GM18508 (cell line): ENCODE results near the gene ILKAP.

ENCODE experiments used
- ATAC-seq: cut with Tn5 transposase; IDR thresholded peaks from one replicate; pipeline ENCODE4 v1.9.1; 2021; ENCODE audit warnings: moderate number of reproducible peaks; ENCODE audit not compliant: insufficient read depth, unreplicated experiment

ILKAP gene

DNA sequence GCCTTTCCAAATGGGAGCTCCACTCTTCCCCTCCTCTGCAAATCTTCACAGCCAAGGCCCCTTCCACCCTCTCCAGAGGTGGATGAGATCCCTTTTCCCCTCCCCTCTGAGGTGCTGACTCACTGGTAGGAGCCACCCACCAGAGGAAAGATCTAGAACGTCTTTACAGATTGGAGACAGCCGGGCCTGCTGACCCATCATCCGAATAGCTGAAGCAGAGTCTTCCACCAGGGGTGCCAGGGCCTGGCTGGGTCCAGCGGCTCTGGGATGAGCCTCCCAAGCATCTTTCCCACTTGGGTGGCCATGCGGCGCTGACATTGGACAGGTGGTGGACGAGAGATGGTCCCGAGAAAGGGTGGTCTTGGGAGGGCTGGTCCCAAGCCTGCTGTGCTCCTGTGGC, 35.7 kb downstream of the ILKAP start:
- ATAC-seq, result no peak

DNA sequence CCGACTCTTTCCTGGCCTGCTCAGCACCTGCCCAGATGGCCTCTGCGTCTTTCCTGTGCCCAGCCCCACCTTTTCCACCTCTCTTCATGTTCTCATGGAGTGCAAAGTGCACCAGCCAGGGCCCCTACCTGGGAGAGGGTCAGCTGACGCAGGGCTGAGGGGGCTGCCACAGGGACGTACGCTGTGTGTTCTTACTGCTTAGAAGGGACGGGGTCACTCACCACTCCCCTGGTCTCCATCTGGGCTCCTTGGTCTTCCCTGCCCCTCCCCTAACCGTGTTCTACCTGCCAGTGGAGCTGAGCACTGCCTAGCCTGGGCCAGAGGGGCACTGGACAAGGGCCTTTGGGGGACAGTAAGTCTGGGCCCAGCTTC, 36.2 kb downstream of the ILKAP start:
- no peak for ATAC-seq

DNA sequence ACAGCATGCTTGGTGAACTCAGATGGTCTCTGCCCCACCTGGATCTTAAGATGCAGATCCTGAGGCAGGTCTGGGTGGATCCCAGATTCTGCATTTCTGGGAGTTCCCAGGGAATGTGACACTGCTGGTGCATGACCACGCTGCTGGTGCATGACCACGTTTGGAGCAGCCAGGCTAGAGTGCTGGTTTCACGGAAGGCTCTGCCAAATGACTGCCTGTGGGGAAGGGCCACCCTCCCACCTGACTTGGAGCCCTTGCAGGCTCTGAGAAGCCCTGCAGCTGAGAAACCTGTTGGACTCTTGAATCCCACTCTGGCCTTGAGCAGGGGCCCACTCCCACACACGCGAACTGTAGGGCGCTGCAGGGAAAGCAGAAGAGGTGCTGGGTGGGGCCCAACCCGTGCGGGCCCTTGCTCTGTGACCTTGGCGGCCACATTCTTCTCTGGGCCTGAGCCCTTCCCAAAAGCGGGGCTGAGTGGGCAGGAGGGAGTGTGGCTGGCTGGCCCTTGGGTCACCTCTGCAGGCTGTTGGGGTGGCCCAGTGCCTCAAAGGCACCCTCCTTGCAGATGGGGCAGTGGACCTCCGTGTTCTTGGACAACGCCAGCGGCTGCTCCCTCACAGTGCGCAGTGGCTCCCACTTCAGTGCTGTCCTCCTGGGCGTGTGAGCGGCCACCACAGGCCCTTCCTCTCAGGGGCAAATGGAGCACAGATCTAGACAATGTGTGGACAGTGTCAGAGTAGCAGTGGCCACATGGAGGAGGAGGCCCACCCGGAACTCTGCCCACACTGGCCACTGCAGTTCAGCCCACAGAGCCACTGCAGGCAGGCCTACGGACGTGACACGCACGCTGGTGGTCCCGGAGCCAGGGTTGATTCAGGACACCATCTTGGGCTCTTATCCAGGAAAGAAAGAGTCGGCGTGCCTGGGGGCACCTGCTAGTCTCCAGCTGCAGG, 36.8 kb downstream of the ILKAP start:
- no peak for ATAC-seq

DNA sequence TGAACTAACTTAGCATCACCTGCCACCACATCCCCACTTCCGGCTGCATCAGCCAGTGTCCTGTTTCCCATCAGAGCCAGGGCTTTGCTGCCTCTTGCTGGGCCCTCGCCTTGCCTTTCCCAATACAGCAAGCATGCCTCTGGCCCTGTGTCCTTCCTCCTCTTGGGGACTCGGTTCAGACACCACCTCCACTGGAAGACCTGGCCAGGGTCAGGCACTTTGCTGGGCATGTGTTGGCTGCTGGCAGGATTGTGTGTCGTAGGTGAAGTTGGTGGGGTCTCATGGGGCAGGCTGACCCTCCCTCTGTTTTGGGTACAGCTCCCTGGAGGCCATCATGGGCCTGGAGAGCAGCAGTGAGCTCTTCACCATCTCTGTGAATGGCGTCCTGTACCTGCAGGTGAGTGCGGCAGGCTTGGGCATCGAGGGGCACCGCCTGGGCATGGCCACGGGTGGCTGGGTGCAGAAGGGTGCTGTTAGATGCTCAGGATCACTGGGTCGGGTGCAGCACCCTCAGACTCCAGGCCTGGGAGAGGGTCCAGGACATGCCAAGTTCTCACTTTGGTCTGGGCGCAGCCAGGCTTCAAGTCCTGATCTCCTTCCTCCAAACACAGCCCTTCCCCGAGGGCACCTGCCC, 38.1 kb downstream of the ILKAP start:
- no peak for ATAC-seq

DNA sequence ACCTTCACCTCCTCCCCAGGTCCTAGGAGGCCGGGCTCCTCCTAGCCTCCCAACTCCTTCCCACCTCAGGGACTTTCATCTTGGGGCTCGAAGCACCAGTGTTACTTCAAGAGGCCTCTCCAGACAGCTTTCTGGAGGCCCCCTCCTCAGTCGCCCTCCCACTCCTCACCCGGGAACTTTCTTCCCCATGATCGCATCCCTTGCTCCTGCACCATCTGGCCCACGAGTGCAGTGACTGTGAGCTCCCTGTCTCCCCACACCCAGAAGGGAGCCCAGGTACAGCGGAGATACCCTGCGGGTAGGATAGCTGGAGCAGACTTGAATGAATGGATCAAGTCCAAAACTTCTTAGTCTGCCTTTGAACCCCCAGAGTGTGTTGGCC, 38.6 kb downstream of the ILKAP start:
- ATAC-seq, result no peak

DNA sequence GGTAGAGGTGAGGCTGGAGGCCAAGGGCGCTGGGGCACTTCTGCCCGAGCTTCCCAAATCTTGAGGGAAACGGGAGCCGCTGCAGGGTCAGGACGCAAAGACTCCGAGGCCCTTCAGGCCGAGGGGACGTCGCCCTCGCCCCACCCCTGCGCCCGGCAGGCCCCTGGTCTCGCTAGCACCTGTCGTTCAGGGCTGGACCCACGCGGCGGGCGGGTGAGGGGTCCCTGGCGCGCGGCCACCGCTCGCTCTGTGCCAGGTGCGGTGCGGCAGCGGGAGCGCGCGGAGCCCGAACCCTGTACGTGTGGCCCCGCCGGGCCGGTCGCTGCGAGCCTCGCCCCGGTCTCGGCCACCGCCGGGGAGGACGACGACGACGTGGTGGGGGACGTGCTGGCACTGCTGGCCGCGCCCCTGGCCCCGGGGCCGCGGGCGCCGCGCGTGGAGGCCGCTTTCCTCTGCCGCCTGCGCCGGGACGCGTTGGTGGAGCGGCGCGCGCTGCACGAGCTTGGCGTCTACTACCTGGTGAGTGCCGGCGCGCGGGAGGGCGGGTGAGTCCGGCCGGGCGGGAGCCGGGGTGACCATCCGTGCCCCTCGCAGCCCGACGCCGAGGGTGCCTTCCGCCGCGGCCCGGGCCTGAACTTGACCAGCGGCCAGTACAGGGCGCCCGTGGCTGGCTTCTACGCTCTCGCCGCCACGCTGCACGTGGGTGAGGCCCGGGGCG, 39.9 kb downstream of the ILKAP start:
- no peak for ATAC-seq

DNA sequence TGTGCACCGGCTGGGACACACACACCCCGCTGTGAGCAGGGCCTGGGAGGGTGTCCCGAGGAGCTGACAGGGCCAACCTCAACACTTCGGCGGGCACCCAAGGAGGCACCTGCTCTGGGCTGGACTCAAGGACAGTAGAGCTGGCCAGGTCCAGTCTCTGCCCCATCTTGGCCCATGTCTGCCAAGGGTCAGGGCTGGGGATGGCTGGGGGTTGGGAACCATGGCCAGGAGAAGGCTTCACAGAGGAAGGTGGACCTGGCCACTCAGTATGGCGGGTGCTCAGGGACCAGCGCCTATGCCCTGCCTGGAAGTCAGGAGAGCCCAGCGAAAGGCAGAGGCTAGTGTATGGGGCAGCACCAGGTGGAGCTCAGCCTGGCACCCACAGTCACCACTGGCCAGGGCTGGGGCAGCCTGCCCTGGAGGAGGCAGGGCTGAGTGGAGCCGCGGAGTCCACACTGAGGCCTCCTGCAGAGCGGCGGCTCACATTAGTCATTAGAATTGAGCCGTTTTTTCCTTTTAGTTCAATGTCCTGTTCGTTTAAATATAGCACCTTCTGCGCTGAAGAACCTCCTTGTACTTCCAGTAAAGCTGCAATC, 40.6 kb downstream of the ILKAP start:
- no peak for ATAC-seq

DNA sequence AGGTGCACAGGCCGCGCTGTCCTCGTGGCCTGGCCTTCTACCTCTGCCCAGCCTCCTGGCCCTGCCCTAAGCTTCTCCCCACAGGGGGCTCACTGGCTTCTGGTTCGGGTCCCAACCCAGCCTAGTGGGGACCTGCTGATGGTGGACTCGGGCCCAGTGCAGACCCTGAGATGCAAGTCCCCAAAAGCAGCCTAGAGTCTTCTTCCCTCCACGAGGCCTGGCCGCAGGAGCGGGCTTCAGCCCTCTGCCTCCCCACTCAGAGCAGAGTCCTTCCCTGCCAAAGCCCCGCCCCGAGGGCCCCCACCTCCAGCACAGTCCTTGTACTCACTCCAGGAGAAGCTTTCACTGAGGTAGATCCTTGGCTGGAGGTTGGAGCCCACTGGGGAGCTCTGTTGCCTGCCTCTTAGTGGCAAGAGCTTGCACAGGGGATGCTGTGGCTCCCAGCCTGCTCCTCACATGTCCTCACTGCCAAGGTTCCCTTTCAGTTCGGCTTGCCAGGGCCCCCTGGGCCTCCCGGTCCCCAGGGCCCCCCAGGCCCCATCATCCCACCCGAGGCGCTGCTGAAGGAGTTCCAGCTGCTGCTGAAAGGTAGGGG, 41.1 kb downstream of the ILKAP start:
- ATAC-seq, result no peak

DNA sequence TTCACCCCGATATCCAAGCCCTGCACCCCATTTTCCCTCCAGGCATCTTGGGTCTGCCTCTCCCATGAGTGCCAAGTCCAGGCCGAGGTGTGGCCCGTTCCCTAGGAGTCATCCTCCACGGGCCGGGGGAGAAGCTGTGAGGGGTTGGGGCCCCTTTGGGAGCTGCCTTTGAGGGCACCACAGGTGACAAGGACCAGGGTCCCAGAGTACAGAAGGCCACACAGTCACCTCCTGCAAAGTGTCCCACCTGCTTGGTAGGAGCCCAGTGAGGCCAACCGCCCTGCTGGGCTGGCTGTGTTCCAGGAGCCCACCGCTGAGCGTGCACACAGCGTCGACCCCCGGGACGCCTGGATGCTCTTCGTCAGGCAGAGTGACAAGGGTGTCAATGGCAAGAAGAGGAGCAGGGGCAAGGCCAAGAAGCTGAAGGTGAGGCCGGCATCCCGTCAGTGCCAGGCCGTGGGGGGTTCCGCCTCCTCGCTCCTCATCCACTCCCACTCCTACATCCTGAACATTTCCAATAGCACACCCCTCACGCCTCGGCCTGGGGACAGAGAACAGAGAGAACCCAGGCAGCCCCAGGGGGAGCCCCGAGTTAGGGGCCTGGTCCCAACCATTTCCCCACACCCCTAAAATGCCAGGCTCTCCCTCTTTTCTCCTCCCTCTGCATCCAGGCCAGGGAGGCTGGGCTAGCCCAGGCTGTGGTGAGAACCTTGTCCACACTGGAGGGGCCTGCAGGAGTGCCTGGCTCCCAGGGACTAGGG, 42.0 kb downstream of the ILKAP start:
- no peak for ATAC-seq

DNA sequence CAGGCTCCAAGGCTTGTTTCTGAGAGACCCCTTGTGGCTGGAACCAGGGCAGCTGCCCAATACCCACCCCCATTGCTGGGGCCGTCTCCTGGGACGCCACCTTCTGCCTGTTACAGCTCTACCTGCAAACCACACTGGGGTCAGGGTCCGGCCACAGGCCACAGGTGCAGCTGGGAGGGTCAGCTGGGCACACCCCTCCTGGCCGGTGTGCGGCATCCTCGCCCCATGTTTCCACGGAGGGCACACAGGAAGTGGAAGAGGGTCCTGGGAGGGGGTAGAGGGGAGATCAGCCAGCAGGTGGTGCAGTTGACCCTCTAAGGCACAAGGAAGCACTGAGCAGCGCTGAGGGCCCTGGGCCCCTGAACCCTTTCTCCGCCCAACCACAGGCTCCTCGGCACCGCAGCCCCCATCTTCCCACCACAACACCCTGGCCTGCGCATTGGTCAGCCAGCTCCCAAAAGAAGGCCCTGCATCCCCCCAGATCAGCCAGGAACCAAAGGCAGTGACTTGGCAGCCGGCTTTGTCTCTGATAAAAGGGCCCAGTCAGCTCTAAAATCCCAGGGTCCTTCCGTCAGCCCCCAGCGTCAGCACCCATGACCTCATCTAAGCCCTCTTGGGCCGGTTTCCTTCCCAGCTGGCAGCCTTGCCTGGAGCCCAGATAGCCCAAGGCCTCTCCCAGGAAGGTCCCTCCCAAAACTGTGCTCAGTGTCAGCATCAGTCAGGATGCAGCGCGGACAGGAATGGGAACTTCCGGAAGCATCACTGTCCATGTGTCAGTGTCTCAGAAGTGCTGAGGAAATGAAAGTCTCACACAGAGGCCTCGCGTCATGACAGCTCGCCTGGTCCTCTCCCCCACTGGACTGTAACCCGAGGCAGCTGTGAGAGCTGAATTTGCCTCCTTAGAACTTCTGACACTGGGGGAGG, 43.0 kb downstream of the ILKAP start:
- ATAC-seq, result no peak

DNA sequence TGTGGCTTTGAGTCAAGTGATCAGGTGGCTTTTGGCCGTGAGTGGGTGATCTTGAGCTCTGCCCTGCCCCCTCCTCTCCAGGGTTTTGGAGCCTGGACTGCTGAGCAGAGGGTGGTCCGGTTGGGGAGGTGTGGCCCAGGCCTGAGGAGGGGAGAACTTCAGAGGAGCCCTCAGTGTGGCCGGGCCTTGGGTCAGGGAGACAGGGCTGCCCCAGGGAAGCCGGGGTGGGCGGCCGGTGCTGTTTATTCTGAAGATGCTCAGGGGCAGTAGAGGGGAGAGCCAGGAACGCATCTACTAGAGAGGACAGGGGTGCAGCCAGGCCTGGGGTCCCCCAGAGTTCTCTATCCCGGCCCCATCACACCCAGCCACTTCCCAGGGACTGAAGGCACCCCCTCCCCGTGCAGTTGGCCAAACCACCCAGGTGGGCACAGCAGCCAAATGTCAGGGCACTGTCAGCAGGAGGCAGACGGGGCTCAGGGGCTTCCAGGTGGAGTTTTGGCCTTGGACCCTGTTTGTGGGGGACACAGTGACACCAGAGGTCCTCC, 43.8 kb downstream of the ILKAP start:
- no peak for ATAC-seq

DNA sequence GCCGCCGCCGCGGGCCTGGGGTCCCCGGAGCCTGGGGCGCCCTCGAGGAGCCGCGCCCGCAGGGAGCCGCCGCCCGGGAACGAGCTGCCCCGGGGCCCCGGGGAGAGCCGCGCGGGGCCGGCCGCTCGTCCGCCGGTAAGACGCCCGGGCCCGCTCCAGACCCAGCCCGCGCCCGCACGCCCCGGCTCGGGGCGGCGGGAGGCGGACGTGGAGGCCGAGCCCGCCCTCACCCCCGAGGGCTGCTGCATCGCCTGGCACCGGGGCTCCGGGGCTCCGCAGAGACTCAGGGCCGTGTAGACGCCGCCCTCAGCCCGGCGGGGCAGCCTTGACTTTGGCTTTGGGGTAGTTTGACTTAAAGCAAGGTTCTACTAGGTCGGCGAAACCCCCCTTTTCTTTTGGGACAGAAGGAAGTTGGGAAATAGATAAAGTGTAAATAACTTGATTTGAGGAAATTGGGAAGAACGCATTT, 44.4 kb downstream of the ILKAP start:
- no peak for ATAC-seq

DNA sequence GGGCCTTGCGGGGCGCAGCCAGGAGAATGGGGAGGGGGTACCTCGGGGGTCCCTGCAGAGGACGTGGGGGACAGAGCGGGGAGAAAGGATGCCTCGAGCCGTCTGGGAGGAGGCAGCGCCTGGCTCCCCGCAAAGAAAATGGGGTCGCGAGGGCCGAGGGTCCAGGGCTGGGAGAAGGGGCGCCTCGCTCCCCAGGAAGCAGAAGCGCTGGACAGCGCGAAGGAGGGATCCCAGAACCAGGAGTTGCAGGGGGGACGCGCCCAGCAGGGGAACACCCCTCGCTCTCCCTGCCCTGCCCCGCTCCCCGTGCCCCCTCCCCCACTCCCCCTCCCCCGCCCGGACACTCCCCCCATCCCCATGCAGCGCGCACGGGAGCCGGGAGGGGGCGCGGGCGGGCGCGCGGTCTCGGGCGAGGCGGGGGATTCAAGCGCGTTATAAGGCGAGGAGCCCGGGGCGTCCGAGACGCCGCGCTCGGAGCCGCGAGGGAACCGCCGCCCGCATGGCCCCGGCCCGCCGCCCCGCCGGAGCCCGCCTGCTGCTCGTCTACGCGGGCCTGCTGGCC, 44.9 kb downstream of the ILKAP start, which contains the start of gene ERFE:
Gene ERFE, plus strand, starts transcription at position 462 of the 562 bp plus-strand sequence. Its CDS starts 38 bp downstream, at position 500.
- no peak for ATAC-seq

DNA sequence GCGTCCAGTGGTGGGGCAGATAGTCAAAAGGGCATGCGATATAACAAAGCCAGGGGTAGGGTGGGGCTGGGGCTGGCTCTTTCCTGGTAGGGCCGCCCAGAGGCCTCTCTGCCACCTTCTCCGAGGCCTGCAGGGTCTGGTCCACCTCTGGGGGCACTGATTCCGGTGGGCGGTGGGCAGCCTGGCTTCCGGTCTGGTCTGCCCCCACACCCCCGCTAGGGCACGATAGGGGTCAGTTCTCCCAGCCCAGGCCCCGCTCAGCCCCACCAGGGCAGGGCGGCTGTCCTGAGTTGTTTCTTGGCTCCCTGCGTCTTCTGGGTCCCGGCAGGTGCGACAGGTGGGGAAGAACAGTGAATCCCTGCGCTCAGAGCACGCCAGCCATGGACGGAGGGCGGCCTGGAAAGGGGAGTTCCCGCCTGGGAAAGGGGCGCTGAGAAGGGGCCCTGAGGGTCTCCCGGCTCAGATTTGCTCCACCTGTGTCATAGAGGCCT, 45.4 kb downstream of the ILKAP start:
- no peak for ATAC-seq

DNA sequence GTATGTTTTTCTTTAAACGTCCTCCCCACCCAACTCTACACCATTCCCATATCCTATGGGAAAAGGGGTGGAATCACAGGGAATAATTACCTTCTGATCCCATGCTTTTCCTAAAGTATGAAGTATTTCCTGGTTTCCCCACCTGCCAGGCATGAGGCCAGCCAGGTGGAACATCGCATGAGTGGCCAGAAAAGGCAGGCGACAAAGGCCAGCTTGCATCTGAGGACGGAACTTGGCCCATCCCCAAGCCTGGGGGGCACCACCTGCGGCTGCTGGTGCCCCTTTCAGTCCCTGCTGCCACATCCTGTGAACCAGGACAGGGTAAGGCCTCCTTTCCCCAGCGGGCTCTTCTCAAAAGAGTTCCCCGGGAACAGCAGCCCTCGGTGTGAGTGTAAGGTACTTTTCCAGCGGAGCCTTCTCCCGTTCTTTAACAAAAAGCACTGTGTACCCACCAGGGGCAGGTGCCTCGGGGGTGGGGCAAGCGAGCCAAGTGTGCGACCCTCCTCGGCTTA, 45.9 kb downstream of the ILKAP start:
- ATAC-seq, result no peak

DNA sequence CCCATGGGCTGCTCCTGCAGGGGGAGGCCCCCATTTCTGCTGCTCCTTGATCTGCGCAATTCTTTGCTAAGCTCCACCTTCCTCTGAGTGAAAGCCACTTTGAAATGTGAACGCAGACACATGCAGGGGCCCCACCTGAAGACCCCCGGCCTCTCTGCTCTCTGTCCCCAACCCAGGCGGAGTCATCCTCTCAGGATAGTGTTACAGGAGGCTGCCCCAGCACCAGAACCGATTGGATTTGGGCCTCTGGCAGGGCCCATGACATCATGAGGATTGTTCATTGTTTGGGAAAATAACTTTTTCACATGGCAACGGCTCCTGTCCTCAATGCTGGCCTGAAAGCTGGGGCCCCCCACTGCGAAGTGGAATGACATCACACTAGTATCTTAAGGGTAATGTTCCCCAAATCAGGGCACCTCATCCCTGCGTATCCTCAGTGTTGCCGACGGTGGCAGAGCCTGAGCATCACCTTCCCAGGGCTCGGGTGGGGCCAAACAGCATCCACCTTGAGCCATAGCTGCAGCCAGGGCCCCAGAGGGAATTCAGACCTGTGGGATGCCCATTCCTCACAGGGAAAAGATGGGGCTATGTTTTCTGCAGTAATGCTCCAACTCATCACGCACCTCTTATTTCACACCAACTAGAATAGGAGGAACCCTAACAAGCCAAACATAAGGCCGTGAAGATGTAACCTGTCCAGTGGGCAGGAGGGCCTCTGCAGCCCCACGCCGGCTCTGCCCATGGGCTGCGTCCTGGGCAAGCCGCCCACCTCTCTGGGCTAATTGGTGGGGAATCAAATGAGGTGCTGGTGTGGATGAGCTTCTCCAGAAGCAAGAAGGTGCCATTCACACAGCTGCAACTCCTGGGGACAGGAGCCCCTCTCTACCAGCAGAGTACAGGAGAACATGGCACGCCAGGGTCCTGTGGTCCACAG, 47.5 kb downstream of the ILKAP start:
- ATAC-seq, result no peak
